Loucy (cell line): Measurements from ENCODE around the gene DCX.

ENCODE experiments used
- EZH2phosphoT487 ChIP-seq: fragments of 200-600 bp; IDR thresholded peaks from 2 replicates; pipeline ENCODE4 v1.6.1; 2018; ENCODE audit warnings: antibody characterized with exemption, mild to moderate bottlenecking, moderate library complexity, borderline replicate concordance
- TF ChIP-seq, protein P1 (sequence below): fragments of 200-600 bp; sonication (generic); conservative IDR thresholded peaks from 2 replicates; pipeline ENCODE4 v1.5.1; 2014; ENCODE audit warnings: mild to moderate bottlenecking, antibody characterized with exemption, low read length

DNA sequence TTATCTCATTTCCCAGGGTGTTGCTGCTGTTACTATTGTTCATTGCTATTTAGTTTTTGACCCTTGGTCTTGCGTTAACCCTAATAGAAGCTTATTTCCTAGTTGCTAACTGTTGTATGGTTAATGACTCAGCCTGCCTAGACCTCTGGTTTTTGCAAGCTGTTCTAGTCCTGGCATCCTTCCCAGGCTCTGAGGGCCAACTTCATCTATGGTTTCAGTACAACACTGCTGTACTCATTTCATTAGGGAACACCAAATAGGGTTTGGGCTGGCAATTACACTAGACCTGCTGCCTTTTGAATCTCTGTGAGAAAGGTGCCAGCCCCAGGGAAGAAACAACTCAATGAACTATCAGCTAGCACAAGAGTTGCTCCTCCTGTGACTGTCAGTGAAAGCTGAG, 59.6 kb downstream of the DCX start:
- TF ChIP-seq, protein P1, sequence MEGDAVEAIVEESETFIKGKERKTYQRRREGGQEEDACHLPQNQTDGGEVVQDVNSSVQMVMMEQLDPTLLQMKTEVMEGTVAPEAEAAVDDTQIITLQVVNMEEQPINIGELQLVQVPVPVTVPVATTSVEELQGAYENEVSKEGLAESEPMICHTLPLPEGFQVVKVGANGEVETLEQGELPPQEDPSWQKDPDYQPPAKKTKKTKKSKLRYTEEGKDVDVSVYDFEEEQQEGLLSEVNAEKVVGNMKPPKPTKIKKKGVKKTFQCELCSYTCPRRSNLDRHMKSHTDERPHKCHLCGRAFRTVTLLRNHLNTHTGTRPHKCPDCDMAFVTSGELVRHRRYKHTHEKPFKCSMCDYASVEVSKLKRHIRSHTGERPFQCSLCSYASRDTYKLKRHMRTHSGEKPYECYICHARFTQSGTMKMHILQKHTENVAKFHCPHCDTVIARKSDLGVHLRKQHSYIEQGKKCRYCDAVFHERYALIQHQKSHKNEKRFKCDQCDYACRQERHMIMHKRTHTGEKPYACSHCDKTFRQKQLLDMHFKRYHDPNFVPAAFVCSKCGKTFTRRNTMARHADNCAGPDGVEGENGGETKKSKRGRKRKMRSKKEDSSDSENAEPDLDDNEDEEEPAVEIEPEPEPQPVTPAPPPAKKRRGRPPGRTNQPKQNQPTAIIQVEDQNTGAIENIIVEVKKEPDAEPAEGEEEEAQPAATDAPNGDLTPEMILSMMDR: no peak
- no peak for TF ChIP-seq EZH2phosphoT487
